GM12864 (cell line): ENCODE data around the gene FKBP15.
"Not testable (repeated sequence)": the region's sequence is repeated elsewhere in the genome, so short reads cannot be mapped to it uniquely, and the experiment has no call there.

ENCODE experiments used
- DNase-seq: peaks from one replicate; pipeline ENCODE4 v3.0.0-alpha.2; 2011; ENCODE audit warnings: low read depth
- H3K4me3 ChIP-seq: 2 replicates; pipeline ENCODE4 v1.5.1; 2011; ENCODE audit warnings: mild to moderate bottlenecking, low read depth, low read length, control low read depth
- TF ChIP-seq, protein P1 (sequence below): IDR thresholded peaks from 2 replicates; pipeline ENCODE4 v1.5.1; 2011; ENCODE audit warnings: low read depth, mild to moderate bottlenecking, moderate library complexity, low read length, control low read depth, inconsistent platforms; ENCODE audit errors: missing control alignments

Gene FKBP15

DNA sequence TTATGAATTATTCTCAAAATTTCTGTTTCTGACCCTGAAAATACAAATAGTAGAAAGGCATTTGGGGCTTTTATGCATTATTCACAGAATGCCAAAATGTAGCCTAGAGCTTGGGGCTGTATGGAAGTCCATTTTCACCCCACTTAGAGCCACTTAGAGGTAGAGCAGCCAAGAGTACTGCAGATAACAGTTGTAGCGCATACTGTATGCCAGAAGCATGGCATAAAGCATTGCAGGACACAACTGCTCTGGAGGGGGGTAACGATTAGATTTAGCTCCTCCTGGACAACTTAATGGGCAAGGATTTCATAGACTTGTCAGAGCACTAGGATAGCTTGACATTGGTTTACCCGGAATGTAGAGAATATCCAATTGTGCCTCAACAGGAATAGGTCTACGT, 15.9 kb upstream of the FKBP15 start:
- H3K4me3 ChIP-seq = no peak overlapping the region
- TF ChIP-seq, protein P1, sequence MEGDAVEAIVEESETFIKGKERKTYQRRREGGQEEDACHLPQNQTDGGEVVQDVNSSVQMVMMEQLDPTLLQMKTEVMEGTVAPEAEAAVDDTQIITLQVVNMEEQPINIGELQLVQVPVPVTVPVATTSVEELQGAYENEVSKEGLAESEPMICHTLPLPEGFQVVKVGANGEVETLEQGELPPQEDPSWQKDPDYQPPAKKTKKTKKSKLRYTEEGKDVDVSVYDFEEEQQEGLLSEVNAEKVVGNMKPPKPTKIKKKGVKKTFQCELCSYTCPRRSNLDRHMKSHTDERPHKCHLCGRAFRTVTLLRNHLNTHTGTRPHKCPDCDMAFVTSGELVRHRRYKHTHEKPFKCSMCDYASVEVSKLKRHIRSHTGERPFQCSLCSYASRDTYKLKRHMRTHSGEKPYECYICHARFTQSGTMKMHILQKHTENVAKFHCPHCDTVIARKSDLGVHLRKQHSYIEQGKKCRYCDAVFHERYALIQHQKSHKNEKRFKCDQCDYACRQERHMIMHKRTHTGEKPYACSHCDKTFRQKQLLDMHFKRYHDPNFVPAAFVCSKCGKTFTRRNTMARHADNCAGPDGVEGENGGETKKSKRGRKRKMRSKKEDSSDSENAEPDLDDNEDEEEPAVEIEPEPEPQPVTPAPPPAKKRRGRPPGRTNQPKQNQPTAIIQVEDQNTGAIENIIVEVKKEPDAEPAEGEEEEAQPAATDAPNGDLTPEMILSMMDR = no peak
- no peak for DNase-seq

DNA sequence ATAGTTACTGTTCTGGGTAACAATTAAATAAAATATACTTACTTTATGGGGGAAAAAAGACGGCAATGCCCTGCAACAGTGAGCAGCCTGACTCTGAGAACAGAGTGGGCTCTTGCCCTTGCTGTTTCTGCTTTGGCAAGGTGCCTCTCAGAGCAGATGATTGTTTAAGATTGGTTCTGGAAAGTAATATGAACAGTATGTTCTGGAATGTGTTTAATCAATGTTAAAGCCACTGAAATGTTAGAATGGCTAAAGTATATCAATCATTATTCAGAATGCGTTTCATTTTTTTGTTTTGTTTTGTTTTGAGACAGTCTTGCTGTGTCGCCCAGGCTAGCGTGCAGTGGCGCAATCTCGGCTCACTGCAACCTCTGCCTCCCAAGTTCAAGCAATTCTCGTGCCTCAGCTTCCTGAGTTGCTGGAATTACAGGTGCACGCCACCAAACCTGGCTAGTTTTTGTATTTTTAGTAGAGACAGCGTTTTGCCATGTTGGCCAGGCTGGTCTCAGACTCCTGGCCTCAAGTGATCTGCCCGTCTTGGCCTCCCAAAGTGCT, 14.7 kb upstream of the FKBP15 start:
- not testable (repeated sequence) for DNase-seq, H3K4me3 ChIP-seq

DNA sequence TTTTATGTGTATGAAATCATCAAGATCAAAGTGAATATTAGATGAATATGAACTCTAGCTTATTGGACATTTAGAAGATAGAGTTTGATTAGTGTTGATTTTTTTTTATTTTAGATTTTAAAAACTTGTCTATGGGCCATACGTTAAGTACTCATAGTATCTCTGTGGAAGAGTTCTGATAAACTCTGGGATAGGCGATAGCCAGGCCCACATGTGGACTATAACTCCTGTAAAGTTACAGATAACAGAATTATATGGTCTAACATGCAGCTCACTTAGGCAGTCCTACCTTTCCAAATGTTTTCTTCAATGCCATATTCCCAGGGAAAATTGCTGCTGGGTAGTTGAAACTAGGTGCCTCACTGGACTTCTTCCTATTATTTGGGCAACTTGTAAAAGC, 10.6 kb upstream of the FKBP15 start:
- no peak overlapping the region for H3K4me3 ChIP-seq
- no peak for DNase-seq
- TF ChIP-seq, protein P1 = no peak

DNA sequence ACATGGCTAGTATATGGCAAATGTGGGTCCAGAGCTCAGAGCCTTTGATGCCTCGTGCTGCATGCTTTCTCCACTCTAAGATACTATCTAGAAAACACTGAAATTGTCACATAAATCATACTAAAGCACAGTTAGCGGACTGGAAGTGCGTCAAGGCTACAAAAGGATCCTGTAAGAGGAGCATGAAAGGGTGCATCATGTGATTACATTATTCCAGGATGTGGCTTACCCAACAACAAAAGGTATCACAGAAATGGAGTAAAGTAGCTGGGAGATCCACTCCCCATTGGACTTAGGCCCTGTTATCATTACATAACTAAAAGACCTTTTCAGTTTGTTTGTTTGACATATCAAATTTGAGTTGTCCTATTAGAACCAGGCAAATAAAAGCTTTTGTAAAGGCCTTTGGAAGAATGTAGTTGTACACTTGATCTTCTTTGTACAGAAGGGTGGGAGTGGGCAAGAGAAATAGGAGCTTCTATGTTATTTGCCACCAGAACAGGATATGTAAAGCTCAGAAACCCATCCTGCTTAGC, 7.1 kb upstream of the FKBP15 start:
- TF ChIP-seq, protein P1 = no peak
- DNase-seq = no peak
- H3K4me3 ChIP-seq = no peak overlapping the region

DNA sequence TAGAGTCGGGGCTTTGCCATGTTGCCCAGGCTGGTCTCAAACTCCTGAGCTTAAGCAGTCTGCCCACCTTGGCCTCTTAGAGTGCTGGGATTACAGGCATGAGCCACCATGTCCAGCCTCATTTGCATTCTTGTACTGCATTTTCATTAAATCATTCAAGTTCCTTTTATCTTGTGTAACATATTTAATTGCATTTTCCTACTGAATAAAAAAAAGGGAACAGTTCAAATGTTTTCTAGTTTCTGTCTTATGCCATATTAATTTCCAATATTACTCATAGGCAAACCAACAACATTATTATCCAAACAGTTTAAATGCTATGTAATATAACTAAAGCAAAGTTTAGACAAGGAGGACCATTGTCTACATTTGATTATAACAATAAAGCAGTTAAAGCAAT, 6.4 kb upstream of the FKBP15 start:
- TF ChIP-seq, protein P1 = no peak
- H3K4me3 ChIP-seq = no peak overlapping the region
- no peak for DNase-seq

DNA sequence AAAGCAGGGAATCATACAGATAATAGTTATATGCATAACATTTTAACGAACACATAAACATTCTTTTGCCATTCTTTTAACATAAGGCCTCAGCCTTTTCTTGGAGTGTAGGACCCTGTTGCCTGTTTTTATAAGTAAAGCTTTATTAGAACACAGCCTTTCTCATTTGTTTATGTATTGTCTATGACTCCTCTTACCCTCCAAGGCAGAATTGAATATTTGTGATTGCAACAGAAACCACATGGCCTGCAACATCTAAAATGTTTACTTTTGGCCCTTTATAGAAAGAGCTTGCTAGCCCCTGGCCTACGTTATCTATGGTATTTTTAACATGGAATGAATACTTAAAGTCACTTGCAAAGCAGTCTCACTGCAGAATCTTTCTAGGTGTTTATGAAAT, 2.9 kb upstream of the FKBP15 start:
- TF ChIP-seq, protein P1 = no peak
- DNase-seq = no peak
- H3K4me3 ChIP-seq = no peak overlapping the region

DNA sequence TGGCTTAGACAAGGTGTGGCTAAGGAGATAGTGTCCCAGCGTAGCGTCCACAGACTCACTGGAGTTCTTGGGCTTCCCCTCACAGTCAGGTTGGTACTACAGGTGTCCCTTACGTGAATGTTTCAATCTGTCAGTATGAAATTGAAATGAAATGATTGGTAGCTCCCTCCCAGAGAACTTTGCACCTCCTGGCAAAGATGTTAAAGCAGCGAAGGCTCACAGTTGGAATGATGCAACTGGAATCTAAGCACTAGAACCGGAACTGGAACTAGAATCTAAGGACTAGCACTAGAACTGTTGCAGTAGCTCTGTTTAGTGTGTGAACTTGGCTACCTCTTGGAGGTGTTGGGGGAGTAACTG, 1.4 kb upstream of the FKBP15 start:
- TF ChIP-seq, protein P1 = no peak
- DNase-seq = no peak
- peak overlapping the region; percentile 93 for H3K4me3 ChIP-seq
